Astrocyte (in vitro differentiated cells and primary cell): ENCODE data around the gene NCR2. TPM values are rescaled to one million over a fixed set of nuclear protein-coding genes. Genes with fewer than 3 reads are reported as not detected.

ENCODE experiments used
- DNase-seq: peaks from one replicate; pipeline ENCODE4 v3.0.0-alpha.2; 2010; ENCODE audit warnings: low read depth
- FAIRE-seq: peaks from 2 replicates; lab custom pipeline; 2011; peaks lifted over from hg19 to GRCh38; lab: Jason Lieb, UNC
- H2AFZ ChIP-seq: 2 replicates; pipeline ENCODE4 v1.6.0; 2012; ENCODE audit warnings: low read depth, low read length, inconsistent platforms
- H3K27ac ChIP-seq: 2 replicates; pipeline ENCODE4 v1.5.1; 2011; ENCODE audit warnings: low read depth, low read length, inconsistent platforms
- H3K27me3 ChIP-seq: 2 replicates; pipeline ENCODE4 v1.6.0; 2011; ENCODE audit warnings: low read length, inconsistent platforms; ENCODE audit not compliant: insufficient read depth
- H3K36me3 ChIP-seq: 2 replicates; pipeline ENCODE4 v1.5.1; 2011; ENCODE audit warnings: low read length, inconsistent platforms; ENCODE audit not compliant: insufficient read depth
- H3K4me1 ChIP-seq: 2 replicates; pipeline ENCODE4 v1.5.1; 2011; ENCODE audit warnings: low read length, inconsistent platforms; ENCODE audit not compliant: insufficient read depth
- H3K4me2 ChIP-seq: 2 replicates; pipeline ENCODE4 v1.6.0; 2012; ENCODE audit warnings: low read length, inconsistent platforms
- H3K4me3 ChIP-seq: 2 replicates; pipeline ENCODE4 v1.5.1; 2011; ENCODE audit warnings: low read depth, mild to moderate bottlenecking, low read length, inconsistent platforms; ENCODE audit not compliant: insufficient read depth
- H3K79me2 ChIP-seq: 2 replicates; pipeline ENCODE4 v1.6.0; 2012; ENCODE audit warnings: mild to moderate bottlenecking, low read length, inconsistent platforms; ENCODE audit not compliant: insufficient read depth
- H3K9ac ChIP-seq: 2 replicates; pipeline ENCODE4 v1.6.0; 2012; ENCODE audit warnings: mild to moderate bottlenecking, low read length, inconsistent platforms
- H3K9me3 ChIP-seq: 2 replicates; pipeline ENCODE4 v1.5.1; 2012; ENCODE audit warnings: low read depth, mild to moderate bottlenecking, low read length, inconsistent platforms; ENCODE audit not compliant: insufficient read depth
- H4K20me1 ChIP-seq: 2 replicates; pipeline ENCODE4 v1.6.0; 2012; ENCODE audit warnings: low read length, inconsistent platforms; ENCODE audit not compliant: insufficient read depth
- H3K27ac Mint-ChIP-seq: one replicate; pipeline ENCODE4 v1.8.0; 2021; ENCODE audit warnings: mild to moderate bottlenecking, mixed read lengths; ENCODE audit not compliant: unreplicated experiment
- H3K27me3 Mint-ChIP-seq: one replicate; pipeline ENCODE4 v1.8.0; 2021; ENCODE audit warnings: low read depth, mixed read lengths; ENCODE audit not compliant: unreplicated experiment
- H3K36me3 Mint-ChIP-seq: one replicate; pipeline ENCODE4 v1.8.0; 2021; ENCODE audit warnings: low read depth, mixed read lengths; ENCODE audit not compliant: unreplicated experiment
- H3K4me1 Mint-ChIP-seq: one replicate; pipeline ENCODE4 v1.8.0; 2021; ENCODE audit warnings: low read depth, mixed read lengths; ENCODE audit not compliant: unreplicated experiment
- H3K4me3 Mint-ChIP-seq: one replicate; pipeline ENCODE4 v1.8.0; 2021; ENCODE audit warnings: mild to moderate bottlenecking, moderate library complexity, mixed read lengths; ENCODE audit not compliant: unreplicated experiment
- H3K9me3 Mint-ChIP-seq: one replicate; pipeline ENCODE4 v1.8.0; 2021; ENCODE audit warnings: mild to moderate bottlenecking, mixed read lengths; ENCODE audit not compliant: unreplicated experiment
- CTCF ChIP-seq: IDR thresholded peaks from 2 replicates; pipeline ENCODE4 v1.5.1; 2011; ENCODE audit warnings: low read depth, mild to moderate bottlenecking, inconsistent platforms, low read length, moderate library complexity; ENCODE audit not compliant: insufficient read depth
- EZH2 ChIP-seq: IDR thresholded peaks from 2 replicates; pipeline ENCODE4 v1.6.1; 2012; ENCODE audit warnings: mild to moderate bottlenecking, low read length, inconsistent platforms; ENCODE audit not compliant: insufficient read depth
- total RNA-seq: library from RNA; stranded (reverse); gene quantifications from 2 replicates; pipeline ENCODE4 v1.2.1, GENCODE V29; 2021

NCR2 gene
- total RNA-seq, 1 donor from 2014 or later = not detected

- TF ChIP-seq EZH2 (no peak), CTCF (no peak)
- Histone ChIP-seq H3K36me3 (no peaks in the 10 kb centered on the region), H3K4me2 (no peak overlapping the region), H2AFZ (no peak overlapping the region), H3K9ac (no peak overlapping the region), H3K27me3 (peaks cover 39% of the 10 kb centered on the region), H4K20me1 (no peaks in the 10 kb centered on the region), H3K79me2 (no peaks in the 10 kb centered on the region), H3K4me3 (no peak overlapping the region), H3K9me3 (no peaks in the 10 kb centered on the region), H3K27ac (no peak overlapping the region), H3K4me1 (no peaks in the 10 kb centered on the region)
- Mint-ChIP-seq H3K9me3 (no peaks in the 10 kb centered on the region), H3K27me3 (peaks cover 7% of the 10 kb centered on the region), H3K27ac (no peak overlapping the region), H3K4me1 (peaks cover 2% of the 10 kb centered on the region), H3K36me3 (peaks cover 2% of the 10 kb centered on the region), H3K4me3 (no peak overlapping the region)
- DNase-seq (no peak), FAIRE-seq (no peak)
Observed at GRCh38 chr6:41325446-41326066, 9.9 kb upstream of the NCR2 start.

- H3K36me3 ChIP-seq = no peaks in the 10 kb centered on the region
- peaks cover 2% of the 10 kb centered on the region for H3K4me1 Mint-ChIP-seq
- no peaks in the 10 kb centered on the region for H3K9me3 ChIP-seq
- FAIRE-seq = no peak
- H3K4me3 ChIP-seq = no peak overlapping the region
- no peak overlapping the region for H3K4me2 ChIP-seq
- peaks cover 2% of the 10 kb centered on the region for H3K36me3 Mint-ChIP-seq
- no peak overlapping the region for H2AFZ ChIP-seq
- H3K27ac ChIP-seq = no peak overlapping the region
- no peaks in the 10 kb centered on the region for H4K20me1 ChIP-seq
- no peak for DNase-seq
- H3K4me3 Mint-ChIP-seq = no peak overlapping the region
- no peaks in the 10 kb centered on the region for H3K79me2 ChIP-seq
- H3K9me3 Mint-ChIP-seq = no peaks in the 10 kb centered on the region
- no peak overlapping the region for H3K27ac Mint-ChIP-seq
- peaks cover 39% of the 10 kb centered on the region for H3K27me3 ChIP-seq
- peaks cover 7% of the 10 kb centered on the region for H3K27me3 Mint-ChIP-seq
- TF ChIP-seq CTCF = no peak
- no peak for TF ChIP-seq EZH2
- no peak overlapping the region for H3K9ac ChIP-seq
- no peaks in the 10 kb centered on the region for H3K4me1 ChIP-seq
Observed at GRCh38 chr6:41326092-41326491, 9.3 kb upstream of the NCR2 start.

- peaks cover 40% of the 10 kb centered on the region for H3K27me3 ChIP-seq
Observed at GRCh38 chr6:41327177-41327576, 8.2 kb upstream of the NCR2 start.

More at GRCh38 chr6:41327177-41327576, 8.2 kb upstream of the NCR2 start:
- Histone ChIP-seq H3K4me1 (no peaks in the 10 kb centered on the region), H3K9me3 (no peaks in the 10 kb centered on the region), H3K4me3 (no peak overlapping the region), H4K20me1 (no peaks in the 10 kb centered on the region), H3K4me2 (no peak overlapping the region), H2AFZ (no peak overlapping the region), H3K36me3 (no peaks in the 10 kb centered on the region), H3K9ac (no peak overlapping the region), H3K79me2 (no peaks in the 10 kb centered on the region), H3K27ac (no peak overlapping the region)
- Mint-ChIP-seq H3K36me3 (no peaks in the 10 kb centered on the region), H3K27ac (no peak overlapping the region), H3K9me3 (no peaks in the 10 kb centered on the region), H3K27me3 (peaks cover 17% of the 10 kb centered on the region), H3K4me1 (no peaks in the 10 kb centered on the region), H3K4me3 (no peak overlapping the region)
- DNase-seq (no peak), FAIRE-seq (no peak)
- TF ChIP-seq EZH2 = no peak
- TF ChIP-seq CTCF = no peak
